ENCODE measurements around the gene PLCH1.

- TF ChIP-seq CTCF (IDR thresholded peaks at IDR 0.05; ENCODE audit: insufficient read depth, low read length) (no peak), REST (IDR thresholded peaks at IDR 0.05; ENCODE audit: insufficient replicate concordance, low read depth) (no peak), POLR2AphosphoS5 (IDR thresholded peaks at IDR 0.05; ENCODE audit: low read depth) (no peak), GABPA (IDR thresholded peaks at IDR 0.05; ENCODE audit: low read depth) (no peak), SPI1 (IDR thresholded peaks at IDR 0.05; ENCODE audit: borderline replicate concordance, low read depth) (no peak)
These were observed 139.9 kb downstream of the PLCH1 start for GRCh38 chr3:155604967-155605366.

All from HL-60 (cell line).